Measurements from ENCODE around the gene MEA1.

DNA sequence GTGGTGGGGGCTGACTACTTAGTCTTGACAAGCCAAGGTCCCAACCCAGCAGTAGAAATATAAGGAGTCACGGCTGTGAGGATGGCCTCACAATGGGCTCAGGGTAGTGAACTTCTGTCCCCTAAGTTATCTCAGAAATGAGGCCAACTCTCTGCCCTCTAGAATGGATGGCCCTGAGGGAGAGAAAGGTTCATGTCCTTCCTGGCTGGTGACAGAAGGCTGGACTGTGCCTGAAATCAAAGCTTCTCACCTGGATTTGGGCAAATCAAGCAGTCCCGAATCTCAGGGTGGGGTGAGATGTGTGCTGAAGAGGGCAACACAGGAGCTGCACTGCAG, 20.4 kb upstream of the MEA1 start:
- TF ChIP-seq, protein P1, sequence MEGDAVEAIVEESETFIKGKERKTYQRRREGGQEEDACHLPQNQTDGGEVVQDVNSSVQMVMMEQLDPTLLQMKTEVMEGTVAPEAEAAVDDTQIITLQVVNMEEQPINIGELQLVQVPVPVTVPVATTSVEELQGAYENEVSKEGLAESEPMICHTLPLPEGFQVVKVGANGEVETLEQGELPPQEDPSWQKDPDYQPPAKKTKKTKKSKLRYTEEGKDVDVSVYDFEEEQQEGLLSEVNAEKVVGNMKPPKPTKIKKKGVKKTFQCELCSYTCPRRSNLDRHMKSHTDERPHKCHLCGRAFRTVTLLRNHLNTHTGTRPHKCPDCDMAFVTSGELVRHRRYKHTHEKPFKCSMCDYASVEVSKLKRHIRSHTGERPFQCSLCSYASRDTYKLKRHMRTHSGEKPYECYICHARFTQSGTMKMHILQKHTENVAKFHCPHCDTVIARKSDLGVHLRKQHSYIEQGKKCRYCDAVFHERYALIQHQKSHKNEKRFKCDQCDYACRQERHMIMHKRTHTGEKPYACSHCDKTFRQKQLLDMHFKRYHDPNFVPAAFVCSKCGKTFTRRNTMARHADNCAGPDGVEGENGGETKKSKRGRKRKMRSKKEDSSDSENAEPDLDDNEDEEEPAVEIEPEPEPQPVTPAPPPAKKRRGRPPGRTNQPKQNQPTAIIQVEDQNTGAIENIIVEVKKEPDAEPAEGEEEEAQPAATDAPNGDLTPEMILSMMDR (tag by site-specific recombination; IDR thresholded peaks at IDR 0.05), result no peak
- TF ChIP-seq ZNF785 (tag by site-specific recombination; IDR thresholded peaks at IDR 0.05) (no peak), ZNF747 (tag by site-specific recombination; IDR thresholded peaks at IDR 0.05) (no peak), ZNF274 (IDR thresholded peaks at IDR 0.05; ENCODE audit: low read length) (no peak), ZNF274 (tag by site-specific recombination; IDR thresholded peaks at IDR 0.05; ENCODE audit: borderline replicate concordance) (no peak), ZNF140 (tag by site-specific recombination; IDR thresholded peaks at IDR 0.05) (no peak), ZNF184 (tag by site-specific recombination; IDR thresholded peaks at IDR 0.05) (no peak), MYNN (tag by site-specific recombination; IDR thresholded peaks at IDR 0.05; ENCODE audit: borderline replicate concordance) (no peak), KLF1 (tag by site-specific recombination; IDR thresholded peaks at IDR 0.05) (no peak), KLF7 (tag by site-specific recombination; IDR thresholded peaks at IDR 0.05; ENCODE audit: borderline replicate concordance) (no peak)
